ENCODE data around the gene ZNF865.

The ZNF865 gene

DNA sequence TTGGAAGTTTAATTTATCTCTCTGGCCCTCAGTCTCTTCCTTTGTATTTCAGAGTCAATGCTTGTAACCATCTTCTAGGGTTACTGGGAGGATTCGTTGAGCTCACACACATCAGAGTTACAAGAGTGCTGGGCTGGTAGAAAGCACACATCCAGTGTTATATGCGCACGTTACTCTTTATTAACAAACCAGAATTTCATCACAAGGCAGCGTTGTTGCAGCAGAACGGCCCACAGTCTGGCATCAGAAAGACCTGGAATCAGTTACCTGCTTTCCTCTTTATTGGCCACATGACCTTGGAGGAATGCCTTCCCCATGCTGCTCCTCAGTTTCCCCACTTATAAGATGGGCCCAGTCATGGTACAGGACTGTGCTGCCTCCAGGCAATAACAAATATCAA lies 3.9 kb downstream of the ZNF865 start:
- DNase-seq = no peak

DNA sequence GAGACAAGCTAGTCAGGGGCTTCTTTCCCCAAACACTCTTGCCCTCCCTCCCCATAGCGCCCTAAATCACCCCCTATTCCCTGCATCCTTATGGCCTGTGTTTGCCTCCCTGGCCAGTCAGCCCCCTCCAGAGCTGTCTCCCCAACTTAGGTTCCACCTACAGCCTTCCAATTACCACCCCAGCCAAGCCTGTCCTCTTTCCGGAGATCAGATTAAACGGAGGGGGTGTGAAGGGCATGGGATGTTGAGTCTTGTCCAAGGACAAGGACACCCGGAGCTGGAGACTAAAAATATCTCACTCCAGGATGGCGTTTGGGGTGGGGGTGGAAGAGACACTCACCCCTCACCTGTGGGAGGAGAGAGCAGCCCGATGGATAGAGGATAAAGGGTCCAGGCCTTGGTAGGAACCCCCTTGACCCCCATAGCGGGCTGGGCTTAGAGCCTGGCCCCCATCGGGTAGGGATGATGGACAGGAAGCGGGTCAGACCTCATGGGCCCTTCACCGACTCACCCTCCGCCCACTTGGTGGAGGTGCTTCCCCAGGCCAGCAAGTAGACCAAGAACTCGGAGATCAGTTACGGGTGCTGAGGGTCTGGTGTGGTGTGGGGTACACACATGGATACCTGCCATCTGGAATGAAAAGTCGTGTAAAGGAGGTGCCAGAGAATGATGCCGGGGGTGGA lies 6.0 kb downstream of the ZNF865 start:
- DNase-seq = no peak

- no peak for DNase-seq
Observed at GRCh38 chr19:55611983-55612645, 6.7 kb downstream of the ZNF865 start.

DNA sequence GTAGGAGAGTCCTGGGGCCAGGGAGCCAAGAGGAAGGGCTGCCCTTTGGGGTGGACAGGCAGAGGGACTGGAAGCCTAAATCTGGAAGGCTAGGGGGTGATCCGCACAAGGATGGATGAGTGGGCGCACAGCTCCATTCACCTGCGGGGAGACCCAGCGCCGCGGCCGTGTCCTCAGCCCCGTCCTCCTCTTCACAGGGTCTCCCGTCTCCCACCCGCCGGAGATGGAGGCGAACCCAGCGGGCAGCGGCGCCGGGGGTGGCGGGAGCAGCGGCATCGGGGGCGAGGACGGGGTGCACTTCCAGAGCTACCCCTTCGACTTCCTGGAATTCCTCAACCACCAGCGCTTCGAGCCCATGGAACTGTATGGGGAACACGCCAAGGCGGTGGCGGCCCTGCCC lies 7.9 kb downstream of the ZNF865 start:
- DNase-seq = no peak

GRCh38 chr19:55613930-55614710 lies 8.7 kb downstream of the ZNF865 start:
- no peak for DNase-seq

GRCh38 chr19:55614711-55615542 lies 9.5 kb downstream of the ZNF865 start:
- no peak for DNase-seq

GRCh38 chr19:55615543-55616394 lies 10.3 kb downstream of the ZNF865 start:
- no peak for DNase-seq

DNA sequence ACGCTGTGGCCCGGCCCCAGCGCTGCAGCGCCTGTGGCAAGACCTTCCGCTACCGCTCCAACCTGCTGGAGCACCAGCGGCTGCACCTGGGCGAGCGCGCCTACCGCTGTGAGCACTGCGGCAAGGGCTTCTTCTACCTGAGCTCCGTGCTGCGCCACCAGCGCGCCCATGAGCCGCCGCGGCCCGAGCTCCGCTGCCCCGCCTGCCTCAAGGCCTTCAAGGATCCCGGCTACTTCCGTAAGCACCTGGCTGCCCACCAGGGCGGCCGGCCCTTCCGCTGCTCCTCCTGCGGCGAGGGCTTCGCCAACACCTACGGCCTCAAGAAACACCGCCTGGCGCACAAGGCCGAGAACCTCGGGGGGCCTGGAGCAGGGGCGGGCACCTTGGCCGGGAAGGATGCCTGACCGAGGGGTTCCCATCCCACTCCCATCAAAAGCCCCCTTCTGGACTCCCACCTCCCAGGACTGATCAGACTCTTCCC lies 11.0 kb downstream of the ZNF865 start:
- no peak for DNase-seq

DNA sequence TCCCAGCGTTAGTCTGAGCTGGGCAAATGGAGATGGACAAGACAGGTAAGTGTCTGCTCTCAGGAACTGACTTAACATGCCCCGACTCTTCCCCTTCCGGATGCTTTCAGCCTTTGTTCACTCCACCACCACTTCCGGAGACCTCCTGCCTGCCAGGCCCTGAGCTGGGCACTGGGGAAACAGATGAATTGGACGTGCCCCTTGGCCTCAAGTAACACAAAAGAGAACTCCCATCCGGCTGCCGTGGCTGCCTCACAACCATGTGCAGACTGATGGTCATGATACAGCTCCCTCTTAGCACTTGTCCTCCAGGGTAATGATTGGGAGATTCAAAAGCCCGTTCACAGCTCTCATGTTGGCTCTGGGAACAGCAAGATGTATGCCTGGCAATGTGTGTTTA lies 12.0 kb downstream of the ZNF865 start:
- DNase-seq = no peak

DNA sequence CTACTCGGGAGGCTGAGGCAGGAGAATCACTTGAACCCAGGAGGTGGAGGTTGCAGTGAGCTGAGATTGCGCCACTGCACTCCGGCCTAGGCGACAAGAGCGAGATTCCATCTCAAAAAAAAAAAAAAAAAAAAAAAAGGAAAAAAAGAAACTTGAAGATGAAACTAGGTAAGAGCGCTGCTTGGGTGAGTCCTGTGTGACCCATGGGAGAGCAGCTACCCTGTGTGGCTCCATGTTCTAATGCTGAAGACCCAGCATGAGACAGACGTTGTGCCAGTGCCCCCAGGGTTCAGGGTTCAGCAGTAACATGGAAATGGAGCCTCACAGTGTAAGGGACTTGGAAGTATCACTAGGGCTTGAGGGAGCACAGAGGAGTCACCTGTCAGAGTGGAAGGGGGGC lies 13.0 kb downstream of the ZNF865 start:
- DNase-seq = no peak

- no peak for DNase-seq
Observed at GRCh38 chr19:55619286-55619685, 13.8 kb downstream of the ZNF865 start.

GRCh38 chr19:55620410-55621204 lies 15.2 kb downstream of the ZNF865 start:
- DNase-seq = no peak

- DNase-seq = no peak
Observed at GRCh38 chr19:55621205-55621672, 15.8 kb downstream of the ZNF865 start.

DNA sequence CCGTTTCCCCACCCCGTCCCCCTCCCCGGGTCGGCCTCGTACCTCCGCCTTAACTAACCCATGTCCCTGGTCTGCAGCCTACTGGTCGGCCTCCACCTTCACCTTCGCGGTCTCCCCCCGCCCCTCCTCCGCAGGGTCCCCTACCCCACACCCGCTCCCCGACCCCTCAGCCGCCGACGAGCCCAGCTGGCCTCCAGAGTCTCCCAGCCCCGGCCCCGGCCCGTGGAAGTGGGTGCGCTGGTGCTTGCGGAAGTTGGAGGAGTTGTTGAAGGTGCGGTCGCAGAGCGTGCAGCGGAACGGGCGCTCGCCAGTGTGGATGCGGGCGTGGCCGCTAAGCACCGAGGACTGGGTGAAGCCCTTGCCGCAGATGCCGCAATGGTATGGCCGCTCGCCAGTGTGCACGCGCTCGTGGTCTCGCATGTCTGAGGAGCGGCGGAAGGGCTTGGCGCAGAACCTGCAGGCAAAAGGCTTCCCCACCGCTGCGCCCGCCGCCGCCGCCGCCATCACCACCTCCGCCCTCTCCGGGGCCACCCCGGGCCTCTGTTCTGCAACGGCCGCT lies 16.3 kb downstream of the ZNF865 start:
- no peak for DNase-seq

GRCh38 chr19:55622242-55622969 lies 17.0 kb downstream of the ZNF865 start:
- DNase-seq = no peak

DNA sequence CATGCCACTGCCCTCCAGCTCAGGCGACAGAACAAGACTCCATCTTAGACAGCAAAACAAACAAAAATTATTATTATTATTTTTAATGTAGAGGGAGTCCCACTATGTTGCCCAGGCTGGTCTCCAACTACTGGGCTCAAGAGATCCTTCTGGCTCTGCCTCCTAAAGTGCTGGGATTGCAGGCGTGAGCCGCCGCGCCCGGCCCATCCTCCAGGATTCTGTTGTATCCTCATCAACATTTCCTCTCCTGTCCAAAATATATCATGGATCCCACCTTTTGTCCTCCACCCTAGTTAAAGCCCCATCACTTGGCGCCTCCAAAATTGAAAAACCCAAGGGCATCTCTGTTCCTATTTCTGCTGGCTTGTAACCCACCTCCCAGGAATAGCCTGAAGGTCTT lies 17.7 kb downstream of the ZNF865 start:
- DNase-seq = no peak

DNA sequence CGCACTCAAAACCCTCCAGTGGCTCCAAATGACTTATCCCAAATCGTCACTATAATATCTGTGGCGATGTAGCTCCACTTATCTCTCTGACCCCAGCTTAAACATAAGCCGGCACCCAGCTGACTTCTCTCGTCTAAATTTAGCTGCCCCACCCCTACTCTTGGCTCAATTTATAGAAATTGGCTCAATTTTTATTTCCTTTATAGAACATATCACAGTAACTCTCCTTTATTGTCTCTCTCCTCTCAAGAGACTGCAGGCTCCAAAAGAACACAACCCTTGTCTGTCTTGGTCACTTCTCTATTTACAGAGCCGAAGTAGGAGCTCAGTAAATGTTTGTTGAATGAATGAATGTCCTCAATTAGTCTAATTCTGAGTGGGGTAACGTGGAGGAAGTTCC lies 18.1 kb downstream of the ZNF865 start:
- no peak for DNase-seq

- DNase-seq = peak in 1 of 2 experiments; percentile 75
Observed at GRCh38 chr19:55624109-55625003, 18.9 kb downstream of the ZNF865 start, which contains the start of gene ZNF784. ZNF784 (minus strand) TSS chr19:55624566; CDS start chr19:55624561, 5 bp downstream.

DNA sequence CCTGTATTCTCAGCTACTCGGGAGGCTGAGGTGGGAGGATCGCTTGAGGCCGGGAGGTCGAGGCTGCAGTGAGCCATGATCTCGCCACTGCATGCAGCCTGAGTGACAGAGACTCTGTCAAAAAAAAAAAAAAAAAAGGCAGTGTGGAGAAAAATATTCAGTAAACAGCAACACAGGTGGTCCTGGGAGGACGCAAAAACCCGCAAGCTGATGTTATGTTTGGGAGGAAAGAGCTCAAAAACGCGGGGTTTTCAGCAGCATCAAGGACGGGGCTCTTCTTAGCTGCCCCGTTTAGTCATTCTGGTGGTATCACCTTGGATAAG lies 19.5 kb downstream of the ZNF865 start:
- DNase-seq = no peak
